GM12873 (cell line): Measurements from ENCODE around the gene DPT.

ENCODE experiments used
- TF ChIP-seq, protein P1 (sequence below): IDR thresholded peaks from 2 replicates; pipeline ENCODE4 v1.5.1; 2012; ENCODE audit warnings: low read depth, mild to moderate bottlenecking, moderate library complexity, low read length, control low read depth; ENCODE audit not compliant: insufficient read depth; ENCODE audit errors: missing control alignments

Gene DPT

DNA sequence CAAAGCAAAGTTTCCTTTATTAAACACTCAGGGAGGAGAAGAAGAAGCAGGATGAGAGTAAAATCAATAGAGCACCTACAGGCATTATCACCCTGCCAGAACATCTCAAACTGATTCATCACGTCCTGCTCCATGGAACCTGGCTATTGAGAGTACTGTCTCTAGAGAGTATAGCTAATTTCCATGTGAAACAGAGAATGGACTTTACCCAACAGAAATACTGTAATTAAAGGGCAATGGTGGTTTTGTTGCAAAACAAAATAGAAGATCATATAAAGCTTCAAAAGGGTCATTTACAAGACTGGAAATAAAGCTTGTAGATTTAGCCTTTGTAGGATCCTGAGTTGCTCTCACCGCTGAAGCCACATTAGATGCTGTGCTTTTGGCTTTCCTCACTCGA, 83.3 kb downstream of the DPT start:
- TF ChIP-seq, protein P1, sequence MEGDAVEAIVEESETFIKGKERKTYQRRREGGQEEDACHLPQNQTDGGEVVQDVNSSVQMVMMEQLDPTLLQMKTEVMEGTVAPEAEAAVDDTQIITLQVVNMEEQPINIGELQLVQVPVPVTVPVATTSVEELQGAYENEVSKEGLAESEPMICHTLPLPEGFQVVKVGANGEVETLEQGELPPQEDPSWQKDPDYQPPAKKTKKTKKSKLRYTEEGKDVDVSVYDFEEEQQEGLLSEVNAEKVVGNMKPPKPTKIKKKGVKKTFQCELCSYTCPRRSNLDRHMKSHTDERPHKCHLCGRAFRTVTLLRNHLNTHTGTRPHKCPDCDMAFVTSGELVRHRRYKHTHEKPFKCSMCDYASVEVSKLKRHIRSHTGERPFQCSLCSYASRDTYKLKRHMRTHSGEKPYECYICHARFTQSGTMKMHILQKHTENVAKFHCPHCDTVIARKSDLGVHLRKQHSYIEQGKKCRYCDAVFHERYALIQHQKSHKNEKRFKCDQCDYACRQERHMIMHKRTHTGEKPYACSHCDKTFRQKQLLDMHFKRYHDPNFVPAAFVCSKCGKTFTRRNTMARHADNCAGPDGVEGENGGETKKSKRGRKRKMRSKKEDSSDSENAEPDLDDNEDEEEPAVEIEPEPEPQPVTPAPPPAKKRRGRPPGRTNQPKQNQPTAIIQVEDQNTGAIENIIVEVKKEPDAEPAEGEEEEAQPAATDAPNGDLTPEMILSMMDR, result no peak
